SH-SY5Y (cell line): ENCODE measurements around the gene LATS2.

ENCODE experiments used
- GATA2 ChIP-seq: IDR thresholded peaks from 2 replicates; pipeline ENCODE4 v1.6.1; 2011; ENCODE audit warnings: mild to moderate bottlenecking, low read depth, low read length
- GATA3 ChIP-seq: IDR thresholded peaks from 2 replicates; pipeline ENCODE4 v1.6.1; 2011; ENCODE audit warnings: low read depth, mild to moderate bottlenecking, low read length, moderate library complexity

The LATS2 gene

GRCh38 chr13:21079761-21080592 lies 18.6 kb upstream of the LATS2 start:
- TF ChIP-seq GATA3 (no peak), GATA2 (no peak)

GRCh38 chr13:21079221-21079620 lies 17.8 kb upstream of the LATS2 start:
- TF ChIP-seq GATA3 = no peak
- no peak for TF ChIP-seq GATA2

- TF ChIP-seq GATA2 (no peak), GATA3 (no peak)
Observed at GRCh38 chr13:21078501-21078900, 17.1 kb upstream of the LATS2 start.

GRCh38 chr13:21077788-21078353 lies 16.5 kb upstream of the LATS2 start:
- TF ChIP-seq GATA2 (no peak), GATA3 (no peak)

GRCh38 chr13:21077076-21077787 lies 15.8 kb upstream of the LATS2 start:
- no peak for TF ChIP-seq GATA2
- TF ChIP-seq GATA3 = no peak

- TF ChIP-seq GATA2 = no peak
Observed at GRCh38 chr13:21076253-21076652, 14.9 kb upstream of the LATS2 start.

- TF ChIP-seq GATA2 = no peak
- no peak for TF ChIP-seq GATA3
Observed at GRCh38 chr13:21075379-21076249, 14.2 kb upstream of the LATS2 start.

- TF ChIP-seq GATA2 (no peak), GATA3 (no peak)
Observed at GRCh38 chr13:21075011-21075378, 13.6 kb upstream of the LATS2 start.

GRCh38 chr13:21074546-21074945 lies 13.2 kb upstream of the LATS2 start:
- TF ChIP-seq GATA3 (no peak), GATA2 (no peak)

- TF ChIP-seq GATA3 (no peak), GATA2 (no peak)
Observed at GRCh38 chr13:21071924-21072323, 10.5 kb upstream of the LATS2 start.

GRCh38 chr13:21071015-21071414 lies 9.6 kb upstream of the LATS2 start:
- TF ChIP-seq GATA2 (no peak), GATA3 (no peak)

GRCh38 chr13:21069561-21070004 lies 8.2 kb upstream of the LATS2 start:
- TF ChIP-seq GATA2 (no peak), GATA3 (no peak)

- TF ChIP-seq GATA2 (no peak), GATA3 (no peak)
Observed at GRCh38 chr13:21067848-21068247, 6.5 kb upstream of the LATS2 start.

GRCh38 chr13:21066946-21067345 lies 5.6 kb upstream of the LATS2 start:
- TF ChIP-seq GATA3 (no peak), GATA2 (no peak)

- TF ChIP-seq GATA3 (no peak), GATA2 (no peak)
Observed at GRCh38 chr13:21065686-21066085, 4.3 kb upstream of the LATS2 start.
